Bronchial epithelial cell (primary cell): ENCODE measurements around the gene GGPS1. TPM values are rescaled to one million over a fixed set of nuclear protein-coding genes. Genes with fewer than 3 reads are reported as not detected.

ENCODE experiments used
- DNase-seq: peaks from one replicate; pipeline ENCODE4 v3.0.0-alpha.2; 2010; ENCODE audit warnings: low read depth
- FAIRE-seq: peaks from 2 replicates; lab custom pipeline; 2011; peaks lifted over from hg19 to GRCh38; lab: Jason Lieb, UNC
- H3K27me3 ChIP-seq: 2 replicates; pipeline ENCODE4 v1.5.1; 2011; ENCODE audit warnings: low read length; ENCODE audit not compliant: control insufficient read depth, insufficient read depth
- H3K36me3 ChIP-seq: 2 replicates; pipeline ENCODE4 v1.5.1; 2011; ENCODE audit warnings: low read length; ENCODE audit not compliant: control insufficient read depth, insufficient read depth
- H3K4me3 ChIP-seq: 2 replicates; pipeline ENCODE4 v1.5.1; 2011; ENCODE audit warnings: mild to moderate bottlenecking, low read depth, low read length, control low read depth
- CTCF ChIP-seq: IDR thresholded peaks from 2 replicates; pipeline ENCODE4 v1.5.1; 2011; ENCODE audit warnings: mild to moderate bottlenecking, moderate library complexity, low read length, control low read depth, inconsistent platforms; ENCODE audit not compliant: insufficient read depth, severe bottlenecking
- total RNA-seq: library from RNA; depleted of rRNA; stranded (reverse); fragments of >200 nt; gene quantifications from 2 replicates; pipeline ENCODE4 v1.2.1, GENCODE V29; 2014

GGPS1 gene
- total RNA-seq, 1 donor from 2014 or later: 21.6 TPM

- H3K27me3 ChIP-seq: no peaks in the 10 kb centered on the region
- H3K4me3 ChIP-seq: no peak overlapping the region
- no peak for FAIRE-seq
- no peak for TF ChIP-seq CTCF
- H3K36me3 ChIP-seq: no peaks in the 10 kb centered on the region
- DNase-seq: peak; percentile 15
Observed at GRCh38 chr1:235286667-235287066, 41.7 kb upstream of the GGPS1 start.

GRCh38 chr1:235287208-235287882 is 41.0 kb upstream of the GGPS1 start:
- no peak for DNase-seq
- Histone ChIP-seq H3K4me3 (no peak overlapping the region), H3K27me3 (no peaks in the 10 kb centered on the region), H3K36me3 (no peaks in the 10 kb centered on the region)
- no peak for FAIRE-seq
- no peak for TF ChIP-seq CTCF

DNA sequence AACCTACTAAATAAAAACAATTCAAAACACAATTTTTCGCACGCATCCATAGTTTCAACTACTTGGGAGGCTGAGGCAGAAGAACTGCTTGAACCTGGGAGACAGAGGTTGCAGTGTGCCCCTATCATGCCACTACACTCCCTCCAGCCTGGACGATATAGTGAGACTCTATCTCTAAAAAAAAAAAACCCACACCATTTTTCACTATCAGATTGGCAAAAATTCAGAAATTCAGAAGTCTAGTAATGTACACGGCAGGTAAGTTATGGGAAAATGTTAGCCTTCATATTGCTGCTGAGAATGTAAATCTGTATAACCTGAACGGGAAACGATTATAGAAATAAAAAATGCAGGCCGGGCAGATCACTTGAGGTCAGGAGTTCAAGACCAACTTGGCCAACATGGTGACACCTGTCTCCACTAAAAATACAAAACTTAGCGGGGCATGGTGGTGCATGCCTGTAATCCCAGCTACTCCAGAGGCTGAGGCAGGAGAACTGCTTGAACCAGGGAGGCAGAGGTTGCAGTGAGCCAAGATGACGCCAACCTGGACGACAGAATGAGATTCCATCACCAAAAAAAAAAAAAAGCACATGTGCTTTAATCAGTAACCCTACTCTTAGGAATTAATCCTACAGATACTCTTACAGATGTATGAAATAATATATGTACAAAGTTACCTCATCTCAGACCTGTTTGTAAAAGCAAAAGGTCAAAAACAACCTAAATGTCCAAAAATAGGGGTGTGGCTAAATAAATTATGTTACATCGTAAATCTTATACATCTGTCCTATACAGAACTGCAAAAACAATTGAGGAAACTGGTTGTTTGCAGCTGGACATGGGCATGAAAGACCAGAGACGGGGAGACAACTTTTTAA is 38.3 kb upstream of the GGPS1 start:
- no peaks in the 10 kb centered on the region for H3K36me3 ChIP-seq
- TF ChIP-seq CTCF: no peak
- FAIRE-seq: no peak
- DNase-seq: no peak
- no peaks in the 10 kb centered on the region for H3K27me3 ChIP-seq
- H3K4me3 ChIP-seq: no peak overlapping the region

GRCh38 chr1:235290740-235291502 is 37.4 kb upstream of the GGPS1 start:
- Histone ChIP-seq H3K27me3 (no peaks in the 10 kb centered on the region), H3K36me3 (no peaks in the 10 kb centered on the region), H3K4me3 (no peak overlapping the region)
- no peak for DNase-seq
- no peak for TF ChIP-seq CTCF
- FAIRE-seq: no peak

DNA sequence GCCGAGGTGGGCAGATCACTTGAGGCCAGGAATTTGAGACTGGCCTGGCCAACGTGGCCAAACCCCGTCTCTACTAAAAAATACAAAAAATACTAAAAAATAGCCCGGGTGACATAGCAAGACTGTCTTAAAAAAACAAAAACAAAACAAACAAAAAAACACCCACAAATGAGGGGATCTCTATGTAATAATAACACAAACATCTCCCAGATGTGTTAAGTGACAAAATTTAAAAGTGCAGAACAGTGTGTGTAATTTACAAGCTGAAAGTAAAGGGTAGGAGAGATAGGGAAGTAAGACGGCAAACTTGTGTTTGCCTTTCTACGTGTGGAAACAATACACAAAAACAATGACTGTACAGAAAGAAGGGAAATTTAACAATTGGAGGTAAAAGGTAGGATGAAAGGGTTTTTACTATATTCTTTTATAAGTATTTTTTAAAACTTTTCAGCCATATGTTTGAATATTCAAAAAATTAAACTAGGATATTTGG is 36.7 kb upstream of the GGPS1 start:
- Histone ChIP-seq H3K4me3 (no peak overlapping the region), H3K36me3 (no peaks in the 10 kb centered on the region), H3K27me3 (no peaks in the 10 kb centered on the region)
- DNase-seq (no peak), FAIRE-seq (no peak)
- TF ChIP-seq CTCF: no peak
